ENCODE measurements around the gene GPBAR1. TPM values are rescaled to one million over a fixed set of nuclear protein-coding genes. Genes with fewer than 3 reads are reported as not detected.

GPBAR1 gene
- total and polyA plus RNA-seq, 3 donors from 2014 or later: 1.5 to 3.4 (median 1.8) TPM

- Histone ChIP-seq H3K27ac (no peak overlapping the region), H3K9me3 (no peaks in the 10 kb centered on the region), H3K4me3 (no peak overlapping the region), H3K36me3 (ENCODE audit: low read depth, missing control alignments) (no peaks in the 10 kb centered on the region), H3K27me3 (no peaks in the 10 kb centered on the region), H3K4me1 (peaks cover 21% of the 10 kb centered on the region)
- no peak for TF ChIP-seq POLR2A (IDR thresholded peaks at IDR 0.05)
- TF ChIP-seq CTCF (IDR thresholded peaks at IDR 0.05): no peak
- no peak for DNase-seq
- WGBS, 2 donors: 88% methylated on average over 4 of the region's 4 CpGs
- intact Hi-C loops (cut with DNase I; ENCODE audit: low total_unique reads): no loop called here
Measured at GRCh38 chr2:218236829-218237228, 24.0 kb upstream of the GPBAR1 start.

- Histone ChIP-seq H3K27ac (peak overlapping the region; percentile 26 to 59), H3K4me3 (no peak overlapping the region), H3K9me3 (no peaks in the 10 kb centered on the region), H3K27me3 (no peaks in the 10 kb centered on the region), H3K4me1 (peaks cover 12% of the 10 kb centered on the region), H3K36me3 (ENCODE audit: low read depth, missing control alignments) (no peaks in the 10 kb centered on the region)
- DNase-seq: no peak
- intact Hi-C loops (cut with DNase I; ENCODE audit: low total_unique reads): no loop called here
- TF ChIP-seq POLR2A (IDR thresholded peaks at IDR 0.05) (no peak), CTCF (IDR thresholded peaks at IDR 0.05) (no peak)
- WGBS, 2 donors: 50 to 71% methylated on average over 1 of the region's 1 CpG
Measured at GRCh38 chr2:218238887-218239286, 21.9 kb upstream of the GPBAR1 start.

- no peak overlapping the region for H3K4me3 ChIP-seq
- H3K36me3 ChIP-seq (ENCODE audit: low read depth, missing control alignments): peaks cover 3% of the 10 kb centered on the region
- intact Hi-C loops (cut with DNase I; ENCODE audit: low total_unique reads): no loop called here
- H3K27me3 ChIP-seq: no peaks in the 10 kb centered on the region
- no peaks in the 10 kb centered on the region for H3K9me3 ChIP-seq
- no peak overlapping the region for H3K27ac ChIP-seq
- 83 to 91% methylated on average over 1 of the region's 1 CpG for WGBS, 2 donors
- TF ChIP-seq CTCF (IDR thresholded peaks at IDR 0.05) (no peak), POLR2A (IDR thresholded peaks at IDR 0.05) (no peak)
- H3K4me1 ChIP-seq: peaks cover 2% of the 10 kb centered on the region
- DNase-seq: no peak
Measured at GRCh38 chr2:218244204-218244603, 16.6 kb upstream of the GPBAR1 start.

GRCh38 chr2:218244665-218245064 lies 16.1 kb upstream of the GPBAR1 start:
- Histone ChIP-seq H3K4me3 (no peak overlapping the region), H3K27me3 (no peaks in the 10 kb centered on the region), H3K27ac (no peak overlapping the region), H3K4me1 (no peaks in the 10 kb centered on the region), H3K9me3 (no peaks in the 10 kb centered on the region), H3K36me3 (ENCODE audit: low read depth, missing control alignments) (peaks cover 3% of the 10 kb centered on the region)
- TF ChIP-seq POLR2A (IDR thresholded peaks at IDR 0.05): no peak
- TF ChIP-seq CTCF (IDR thresholded peaks at IDR 0.05): no peak
- WGBS, 2 donors: 94 to 96% methylated on average over 2 of the region's 2 CpGs
- DNase-seq: no peak
- intact Hi-C loops (cut with DNase I; ENCODE audit: low total_unique reads): no loop called here

GRCh38 chr2:218245214-218245613 lies 15.6 kb upstream of the GPBAR1 start:
- Histone ChIP-seq H3K27ac (no peak overlapping the region), H3K4me3 (no peak overlapping the region), H3K4me1 (no peaks in the 10 kb centered on the region), H3K9me3 (no peaks in the 10 kb centered on the region), H3K36me3 (ENCODE audit: low read depth, missing control alignments) (peaks cover 3% of the 10 kb centered on the region), H3K27me3 (no peaks in the 10 kb centered on the region)
- intact Hi-C loops (cut with DNase I; ENCODE audit: low total_unique reads): no loop called here
- WGBS, 2 donors: 78 to 82% methylated on average over 5 of the region's 5 CpGs
- no peak for TF ChIP-seq CTCF (IDR thresholded peaks at IDR 0.05)
- TF ChIP-seq POLR2A (IDR thresholded peaks at IDR 0.05): no peak
- DNase-seq: no peak

Measured in testis (tissue), 3 donors.